Muscle of leg (tissue), 11 donors: ENCODE results near the gene SLC11A1. TPM values are rescaled to one million over a fixed set of nuclear protein-coding genes. Genes with fewer than 3 reads are reported as not detected.

Experiments
- DNase-seq: peaks from one replicate; pipeline ENCODE4 v3.0.0; 2013
- H3K27ac ChIP-seq: one replicate; pipeline ENCODE4 v1.5.1; 2013; ENCODE audit warnings: mild to moderate bottlenecking, low read length, control low read depth
- H3K27me3 ChIP-seq: one replicate; pipeline ENCODE4 v1.6.1; 2013; ENCODE audit warnings: low read length; ENCODE audit not compliant: control insufficient read depth, insufficient read depth
- H3K36me3 ChIP-seq: one replicate; pipeline ENCODE4 v1.6.1; 2013; ENCODE audit warnings: low read length; ENCODE audit not compliant: control insufficient read depth, insufficient read depth
- H3K4me1 ChIP-seq: one replicate; pipeline ENCODE4 v1.6.1; 2013; ENCODE audit warnings: low read length; ENCODE audit not compliant: control insufficient read depth, insufficient read depth
- H3K4me3 ChIP-seq: one replicate; pipeline ENCODE4 v1.5.1; 2013; ENCODE audit warnings: low read length, control low read depth
- H3K9me3 ChIP-seq: replicated peaks from 2 replicates; pipeline ENCODE4 v1.6.1; 2013; ENCODE audit warnings: low read depth, low read length; ENCODE audit not compliant: control insufficient read depth
- WGBS: methylation state at CpG from one replicate; pipeline ENCODE4 v1.1.5; 2013; ENCODE audit warnings: missing lambda C conversion rate; ENCODE audit not compliant: insufficient coverage; 5-methylcytosine and 5-hydroxymethylcytosine counted together
- polyA plus RNA-seq, 8 donors: library from polyadenylated mRNA; unstranded; fragments of 120-200 nt; gene quantifications; one replicate each; pipeline versions ENCODE4 v1.2.1 to v1.2.3, GENCODE V29; 2013; ENCODE audit warnings: inconsistent platforms in 1 of 8, low replicate concordance in 1 of 8; ENCODE audit not compliant: insufficient read length in 8 of 8, insufficient read depth in 1 of 8
- total RNA-seq: library from RNA; stranded (reverse); fragments of 120-200 nt; gene quantifications from one replicate; pipeline ENCODE4 v1.2.4, GENCODE V29; 2013

The SLC11A1 gene
- total and polyA plus RNA-seq, 9 donors, result 0.16 to 2.0 (median 0.61) TPM

DNA sequence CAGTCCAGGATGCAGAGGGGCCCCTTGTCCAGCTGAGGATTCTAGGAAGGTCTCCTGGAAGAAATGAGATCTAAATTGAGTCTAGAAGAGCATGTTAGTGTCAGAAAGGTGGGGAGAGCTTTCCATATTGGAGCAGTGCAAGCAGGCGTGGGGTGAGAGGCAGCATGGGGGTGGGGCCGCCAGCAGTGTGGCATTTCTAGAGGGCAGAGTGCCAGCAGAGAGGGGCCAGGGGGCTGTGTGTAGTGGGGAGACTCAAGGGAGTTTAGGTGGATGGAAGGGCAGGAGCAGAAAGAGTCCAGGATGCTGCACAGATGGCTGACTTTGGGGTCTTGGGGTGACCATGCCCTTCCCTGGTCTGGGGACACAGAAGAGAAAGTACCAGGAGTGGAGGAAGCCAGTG, 39.0 kb downstream of the SLC11A1 start:
- Histone ChIP-seq H3K9me3 (no peaks in the 10 kb centered on the region), H3K4me1 (no peaks in the 10 kb centered on the region), H3K4me3 (no peak overlapping the region), H3K27me3 (peaks cover 4% of the 10 kb centered on the region), H3K27ac (no peak overlapping the region), H3K36me3 (no peaks in the 10 kb centered on the region)
- no peak for DNase-seq
- 65% methylated on average over 2 of the region's 2 CpGs for WGBS

GRCh38 chr2:218422403-218423086, 40.5 kb downstream of the SLC11A1 start:
- Histone ChIP-seq H3K9me3 (no peaks in the 10 kb centered on the region), H3K4me1 (no peaks in the 10 kb centered on the region), H3K27me3 (peaks cover 1% of the 10 kb centered on the region), H3K27ac (no peak overlapping the region), H3K36me3 (no peaks in the 10 kb centered on the region), H3K4me3 (no peak overlapping the region)
- DNase-seq, result no peak
- 79% methylated on average over 3 of the region's 9 CpGs for WGBS

DNA sequence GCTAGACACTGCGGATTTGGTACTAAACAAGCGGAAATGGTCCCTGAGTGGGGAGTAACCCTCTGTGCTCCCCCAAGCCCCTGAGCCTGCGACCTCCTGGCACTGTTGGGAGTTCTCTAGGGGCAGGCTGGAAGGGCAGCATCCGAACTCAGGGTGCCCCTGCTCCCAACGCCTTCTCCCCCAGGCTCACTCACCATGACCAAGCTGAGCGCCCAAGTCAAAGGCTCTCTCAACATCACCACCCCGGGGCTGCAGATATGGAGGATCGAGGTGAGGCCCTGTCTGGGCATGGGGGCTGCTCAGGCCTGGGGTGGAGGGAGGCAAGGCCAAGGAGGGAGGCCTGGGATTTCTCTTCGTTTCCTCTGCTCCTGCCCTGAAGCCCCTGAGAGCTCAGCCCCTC, 41.5 kb downstream of the SLC11A1 start:
- H3K4me3 ChIP-seq, result no peak overlapping the region
- no peaks in the 10 kb centered on the region for H3K27me3 ChIP-seq
- H3K27ac ChIP-seq, result no peak overlapping the region
- no peaks in the 10 kb centered on the region for H3K4me1 ChIP-seq
- H3K9me3 ChIP-seq, result no peaks in the 10 kb centered on the region
- DNase-seq, result no peak
- 76% methylated on average over 5 of the region's 9 CpGs for WGBS
- no peaks in the 10 kb centered on the region for H3K36me3 ChIP-seq

DNA sequence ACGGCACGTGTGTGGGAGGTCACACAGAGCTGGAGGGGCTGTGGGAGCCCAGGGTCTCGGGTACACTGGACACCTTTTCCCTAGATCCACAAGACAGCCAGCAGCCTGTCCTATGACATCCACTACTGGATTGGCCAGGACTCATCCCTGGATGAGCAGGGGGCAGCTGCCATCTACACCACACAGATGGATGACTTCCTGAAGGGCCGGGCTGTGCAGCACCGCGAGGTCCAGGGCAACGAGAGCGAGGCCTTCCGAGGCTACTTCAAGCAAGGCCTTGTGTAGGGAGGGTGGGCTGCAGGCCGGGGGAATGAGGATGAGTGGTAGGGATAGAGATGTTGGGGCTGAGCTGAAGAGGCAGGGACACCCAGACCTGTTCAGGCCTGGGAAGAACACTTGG, 43.5 kb downstream of the SLC11A1 start:
- Histone ChIP-seq H3K36me3 (no peaks in the 10 kb centered on the region), H3K27me3 (no peaks in the 10 kb centered on the region), H3K9me3 (no peaks in the 10 kb centered on the region), H3K4me1 (no peaks in the 10 kb centered on the region), H3K4me3 (no peak overlapping the region), H3K27ac (no peak overlapping the region)
- no peak for DNase-seq
- 79% methylated on average over 7 of the region's 10 CpGs for WGBS

GRCh38 chr2:218427741-218428140, 45.7 kb downstream of the SLC11A1 start:
- no peak for DNase-seq
- Histone ChIP-seq H3K4me3 (no peak overlapping the region), H3K9me3 (no peaks in the 10 kb centered on the region), H3K27ac (no peak overlapping the region), H3K4me1 (no peaks in the 10 kb centered on the region), H3K36me3 (no peaks in the 10 kb centered on the region), H3K27me3 (peaks cover under 1% of the 10 kb centered on the region)
- 50% methylated on average over 6 of the region's 11 CpGs for WGBS

DNA sequence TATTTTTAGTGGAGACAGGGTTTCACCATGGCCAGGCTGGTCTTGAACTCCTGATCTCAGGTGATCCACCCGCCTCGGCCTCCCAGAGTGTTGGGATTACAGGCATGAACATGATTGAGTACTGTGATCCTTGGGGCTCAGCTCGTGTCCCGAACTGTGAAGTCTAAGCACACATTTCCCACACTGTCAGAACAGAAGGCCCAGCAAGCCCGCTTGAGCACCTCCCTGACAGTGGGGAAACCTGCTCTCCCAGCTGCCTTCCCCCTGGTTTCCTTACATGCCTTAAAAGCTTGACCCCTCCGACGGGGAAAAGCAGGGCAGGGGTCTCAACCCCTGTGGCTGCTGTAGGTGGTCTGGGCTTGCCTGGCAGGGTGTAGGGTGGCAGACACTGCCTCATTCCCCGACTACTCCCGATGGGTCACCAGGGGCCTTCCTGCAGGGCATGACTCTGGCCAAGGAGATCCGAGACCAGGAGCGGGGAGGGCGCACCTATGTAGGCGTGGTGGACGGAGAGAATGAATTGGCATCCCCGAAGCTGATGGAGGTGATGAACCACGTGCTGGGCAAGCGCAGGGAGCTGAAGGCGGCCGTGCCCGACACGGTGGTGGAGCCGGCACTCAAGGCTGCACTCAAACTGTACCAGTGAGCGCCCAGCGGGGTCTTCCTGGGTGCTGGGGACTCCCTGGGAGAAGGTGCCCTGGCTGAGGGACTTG, 46.9 kb downstream of the SLC11A1 start:
- no peaks in the 10 kb centered on the region for H3K36me3 ChIP-seq
- H3K4me3 ChIP-seq, result no peak overlapping the region
- H3K9me3 ChIP-seq, result no peaks in the 10 kb centered on the region
- no peak overlapping the region for H3K27ac ChIP-seq
- DNase-seq, result no peak
- H3K4me1 ChIP-seq, result no peaks in the 10 kb centered on the region
- peaks cover 2% of the 10 kb centered on the region for H3K27me3 ChIP-seq
- 90% methylated on average over 21 of the region's 24 CpGs for WGBS

DNA sequence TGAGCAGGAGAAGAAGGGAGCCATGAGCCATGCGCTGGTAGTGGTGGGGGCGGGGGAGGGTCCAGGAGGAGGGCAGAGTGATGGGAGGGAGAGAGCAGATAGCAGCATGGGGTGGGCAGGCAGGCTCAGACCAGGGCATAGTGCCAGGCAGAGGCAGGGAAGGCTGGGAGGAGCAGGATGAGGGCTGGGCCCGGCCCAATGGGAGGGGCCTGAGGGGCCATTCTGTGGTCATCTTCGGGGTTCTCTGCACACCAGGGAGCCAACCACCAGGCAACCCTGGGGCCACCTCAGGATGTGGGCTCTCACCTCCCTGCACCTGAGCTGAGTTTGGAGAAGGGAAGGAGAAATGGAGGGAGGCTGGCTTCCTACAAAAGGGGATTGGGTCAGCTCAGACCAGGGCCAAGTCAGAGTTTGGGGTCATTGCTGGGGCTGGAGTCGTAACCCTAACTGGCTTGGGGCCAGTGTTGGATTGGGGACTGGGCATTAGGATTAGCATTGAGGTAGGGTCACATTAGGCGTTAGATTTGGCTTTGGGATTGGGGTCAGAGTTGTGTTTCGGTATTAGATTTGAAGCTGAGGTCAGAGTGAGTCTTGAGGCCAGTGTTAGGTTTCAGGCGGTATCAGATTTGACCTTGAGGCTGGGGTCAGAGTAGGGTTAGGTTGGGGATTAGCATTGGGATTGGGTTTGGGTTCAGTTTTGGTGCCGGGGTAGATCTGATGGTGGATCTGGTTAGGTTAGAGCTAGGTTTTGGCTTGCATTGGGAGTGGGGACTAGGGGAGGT, 48.0 kb downstream of the SLC11A1 start:
- no peaks in the 10 kb centered on the region for H3K4me1 ChIP-seq
- H3K36me3 ChIP-seq, result no peaks in the 10 kb centered on the region
- H3K27ac ChIP-seq, result no peak overlapping the region
- DNase-seq, result no peak
- no peak overlapping the region for H3K4me3 ChIP-seq
- peaks cover 2% of the 10 kb centered on the region for H3K27me3 ChIP-seq
- WGBS, result 58% methylated on average over 8 of the region's 9 CpGs
- H3K9me3 ChIP-seq, result no peaks in the 10 kb centered on the region

- WGBS, result 88% methylated on average over 7 of the region's 11 CpGs
- Histone ChIP-seq H3K4me1 (no peaks in the 10 kb centered on the region), H3K27ac (no peak overlapping the region), H3K27me3 (peaks cover 2% of the 10 kb centered on the region), H3K36me3 (no peaks in the 10 kb centered on the region), H3K4me3 (no peak overlapping the region), H3K9me3 (no peaks in the 10 kb centered on the region)
- no peak for DNase-seq
Measured at GRCh38 chr2:218430721-218431120, 48.6 kb downstream of the SLC11A1 start.

DNA sequence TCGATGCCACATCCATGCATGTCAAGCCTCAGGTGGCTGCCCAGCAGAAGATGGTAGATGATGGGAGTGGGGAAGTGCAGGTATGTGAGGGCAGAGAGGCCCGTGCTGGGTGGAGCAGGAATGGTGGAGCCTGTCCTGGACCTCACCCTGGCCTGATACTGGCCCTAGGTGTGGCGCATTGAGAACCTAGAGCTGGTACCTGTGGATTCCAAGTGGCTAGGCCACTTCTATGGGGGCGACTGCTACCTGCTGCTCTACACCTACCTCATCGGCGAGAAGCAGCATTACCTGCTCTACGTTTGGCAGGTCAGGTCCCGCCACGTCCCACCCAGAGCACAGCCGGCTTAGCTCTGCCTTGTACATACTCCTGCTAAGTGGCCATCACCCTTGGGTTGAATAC, 49.8 kb downstream of the SLC11A1 start:
- no peaks in the 10 kb centered on the region for H3K36me3 ChIP-seq
- H3K27ac ChIP-seq, result no peak overlapping the region
- H3K27me3 ChIP-seq, result peaks cover 2% of the 10 kb centered on the region
- WGBS, result 77% methylated on average over 9 of the region's 10 CpGs
- H3K9me3 ChIP-seq, result no peaks in the 10 kb centered on the region
- DNase-seq, result no peak
- H3K4me3 ChIP-seq, result no peak overlapping the region
- H3K4me1 ChIP-seq, result no peaks in the 10 kb centered on the region

DNA sequence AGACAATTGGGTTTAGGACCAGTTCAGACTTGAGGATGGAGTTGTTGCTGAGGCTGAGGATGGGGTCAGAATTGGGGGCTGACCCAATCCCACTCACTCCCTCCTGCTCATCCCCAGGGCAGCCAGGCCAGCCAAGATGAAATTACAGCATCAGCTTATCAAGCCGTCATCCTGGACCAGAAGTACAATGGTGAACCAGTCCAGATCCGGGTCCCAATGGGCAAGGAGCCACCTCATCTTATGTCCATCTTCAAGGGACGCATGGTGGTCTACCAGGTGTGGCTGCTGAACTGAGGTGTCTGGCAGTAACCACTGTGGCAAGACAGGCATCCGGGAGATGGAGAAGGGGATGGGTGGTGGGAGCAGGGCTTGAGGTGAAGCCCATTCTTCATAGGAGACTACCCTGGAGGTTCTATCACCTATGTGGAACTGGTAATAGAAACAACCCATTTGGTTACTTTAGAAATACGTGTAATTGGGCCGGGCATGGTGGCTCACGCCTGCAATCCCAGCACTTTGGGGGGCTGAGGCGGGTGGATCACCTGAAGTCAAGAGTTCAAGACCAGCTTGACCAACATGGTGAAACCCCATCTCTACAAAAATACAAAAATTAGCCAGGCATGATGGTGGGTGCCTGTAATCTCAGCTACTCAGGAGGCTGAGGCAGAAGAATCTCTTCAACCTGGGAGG, 50.7 kb downstream of the SLC11A1 start:
- no peaks in the 10 kb centered on the region for H3K4me1 ChIP-seq
- WGBS, result 77% methylated on average over 3 of the region's 8 CpGs
- H3K9me3 ChIP-seq, result no peaks in the 10 kb centered on the region
- H3K27me3 ChIP-seq, result peaks cover 2% of the 10 kb centered on the region
- H3K36me3 ChIP-seq, result no peaks in the 10 kb centered on the region
- no peak for DNase-seq
- H3K4me3 ChIP-seq, result no peak overlapping the region
- no peak overlapping the region for H3K27ac ChIP-seq
